IMR-90 (cell line): ENCODE results near the gene SLC37A1. TPM values are rescaled to one million over a fixed set of nuclear protein-coding genes. Genes with fewer than 3 reads are reported as not detected.

Experiments used
- ATAC-seq: fragments of 200-7000 bp; cut with Tn5 transposase; 2 replicates; pipeline ENCODE4 v1.9.1; 2020; ENCODE audit warnings: low read depth, mild to moderate bottlenecking, moderate library complexity
- BruUV-seq: library from RNA; stranded (reverse); fragments of 400-500 nt; replicated peaks from 2 replicates; lab custom pipeline; 2021; lab: Mats Ljungman, UMichigan
- CTCF ChIA-PET: fragments of 300-600 bp; formaldehyde crosslinking; extraction: SDS; loops from one replicate; lab custom pipeline; 2021; ENCODE audit warnings: antibody characterized with exemption; lab: Yijun Ruan, JAX
- POLR2A ChIA-PET: fragments of 300-600 bp; sonication (Branson Sonifier 250); formaldehyde crosslinking; loops from one replicate; lab custom pipeline; 2022; ENCODE audit warnings: antibody characterized with exemption; ENCODE audit not compliant: unreplicated experiment; lab: Charles Lee
- DNase-seq: peaks from one replicate; pipeline ENCODE4 v3.0.0; 2013
- H2AFZ ChIP-seq: replicated peaks from 2 replicates; pipeline ENCODE3; 2013; ENCODE audit warnings: low read length, mild to moderate bottlenecking; ENCODE audit not compliant: poor library complexity
- H2AK5ac ChIP-seq: 2 replicates; pipeline ENCODE4 v1.6.1; 2013; ENCODE audit warnings: low read depth, low read length, inconsistent platforms
- H2AK9ac ChIP-seq: replicated peaks from 2 replicates; pipeline ENCODE3; 2013; ENCODE audit warnings: mild to moderate bottlenecking, low read depth, low read length, moderate library complexity; ENCODE audit not compliant: poor library complexity
- H2BK120ac ChIP-seq: 2 replicates; pipeline ENCODE4 v1.6.1; 2013; ENCODE audit warnings: low read depth, low read length, inconsistent platforms
- H2BK15ac ChIP-seq: 3 replicates; pipeline ENCODE4 v1.6.1; 2013; ENCODE audit warnings: low read depth, low read length, inconsistent platforms
- H2BK20ac ChIP-seq: 2 replicates; pipeline ENCODE4 v1.6.1; 2013; ENCODE audit warnings: low read depth, mild to moderate bottlenecking, inconsistent platforms, low read length, moderate library complexity
- H2BK5ac ChIP-seq: 2 replicates; pipeline ENCODE4 v1.6.1; 2013; ENCODE audit warnings: mild to moderate bottlenecking, low read depth, low read length, inconsistent platforms; ENCODE audit not compliant: poor library complexity, severe bottlenecking
- H3K14ac ChIP-seq: replicated peaks from 2 replicates; pipeline ENCODE4 v1.6.1; 2013; ENCODE audit warnings: low read depth, low read length, inconsistent platforms
- H3K18ac ChIP-seq: 2 replicates; pipeline ENCODE4 v1.6.1; 2013; ENCODE audit warnings: low read depth, low read length, control low read depth
- H3K23ac ChIP-seq: 2 replicates; pipeline ENCODE4 v1.6.1; 2013; ENCODE audit warnings: low read depth, low read length, inconsistent platforms
- H3K27ac ChIP-seq: 2 replicates; pipeline ENCODE4 v1.5.1; 2013; ENCODE audit warnings: mild to moderate bottlenecking, control low read depth, low read length; ENCODE audit not compliant: insufficient read depth
- H3K27me3 ChIP-seq: 2 replicates; pipeline ENCODE4 v1.6.1; 2013; ENCODE audit warnings: low read length; ENCODE audit not compliant: control insufficient read depth, insufficient read depth
- H3K36me3 ChIP-seq: 2 replicates; pipeline ENCODE4 v1.6.1; 2013; ENCODE audit warnings: low read length, mixed read lengths; ENCODE audit not compliant: control insufficient read depth, insufficient read depth
- H3K4ac ChIP-seq: 2 replicates; pipeline ENCODE4 v1.6.1; 2013; ENCODE audit warnings: low read depth, low read length, inconsistent platforms
- H3K4me1 ChIP-seq: 2 replicates; pipeline ENCODE4 v1.6.1; 2013; ENCODE audit warnings: low read length, mixed read lengths; ENCODE audit not compliant: control insufficient read depth, insufficient read depth
- H3K4me2 ChIP-seq: 2 replicates; pipeline ENCODE4 v1.6.1; 2013; ENCODE audit warnings: low read depth, mild to moderate bottlenecking, control low read depth, low read length, moderate library complexity
- H3K4me3 ChIP-seq: 2 replicates; pipeline ENCODE4 v1.5.1; 2013; ENCODE audit warnings: low read depth, mild to moderate bottlenecking, control low read depth, low read length, moderate library complexity; ENCODE audit not compliant: insufficient read depth
- H3K56ac ChIP-seq: 2 replicates; pipeline ENCODE4 v1.6.1; 2013; ENCODE audit warnings: low read length, inconsistent platforms; ENCODE audit not compliant: insufficient read depth; ENCODE audit errors: extremely low read depth
- H3K79me1 ChIP-seq, 2 experiments: 2 replicates each; pipeline ENCODE4 v1.6.1; 2013; ENCODE audit warnings: low read length in 2 of 2, inconsistent platforms in 1 of 2, low read depth in 1 of 2
- H3K9ac ChIP-seq: 2 replicates; pipeline ENCODE4 v1.6.1; 2013; ENCODE audit warnings: low read depth, low read length, control low read depth
- H3K9me1 ChIP-seq: 2 replicates; pipeline ENCODE4 v1.6.1; 2013; ENCODE audit warnings: low read length, inconsistent platforms; ENCODE audit not compliant: insufficient read depth
- H3K9me3 ChIP-seq: 2 replicates; pipeline ENCODE4 v1.6.1; 2013; ENCODE audit warnings: low read length; ENCODE audit not compliant: control insufficient read depth, insufficient read depth
- H4K20me1 ChIP-seq: 2 replicates; pipeline ENCODE4 v1.6.1; 2013; ENCODE audit warnings: low read length, inconsistent platforms; ENCODE audit not compliant: insufficient read depth
- H4K5ac ChIP-seq: 2 replicates; pipeline ENCODE4 v1.6.1; 2013; ENCODE audit warnings: mild to moderate bottlenecking, low read depth, low read length, control low read depth
- H4K8ac ChIP-seq, 2 experiments: 2 replicates each; pipeline ENCODE4 v1.6.1; 2013; ENCODE audit warnings: low read depth in 2 of 2, low read length in 2 of 2, control low read depth in 1 of 2, inconsistent platforms in 1 of 2
- H4K91ac ChIP-seq: 2 replicates; pipeline ENCODE4 v1.6.1; 2013; ENCODE audit warnings: low read depth, low read length, inconsistent platforms; ENCODE audit not compliant: insufficient read depth
- CEBPB ChIP-seq: IDR thresholded peaks from 2 replicates; pipeline ENCODE4 v1.6.1; 2012; ENCODE audit warnings: low read depth, low read length, improper control_type of control experiment
- CHD1 ChIP-seq: IDR thresholded peaks from 2 replicates; pipeline ENCODE4 v1.6.1; 2012; ENCODE audit warnings: low read depth, low read length, improper control_type of control experiment
- FOS ChIP-seq: fragments of 150-350 bp; IDR thresholded peaks from 2 replicates; pipeline ENCODE4 v1.6.1; 2016; ENCODE audit warnings: low read depth, low read length
- MAFK ChIP-seq: IDR thresholded peaks from 2 replicates; pipeline ENCODE4 v1.6.1; 2012; ENCODE audit warnings: low read depth, low read length, improper control_type of control experiment
- NFE2L2 ChIP-seq: fragments of 150-350 bp; IDR thresholded peaks from 2 replicates; pipeline ENCODE4 v1.6.1; 2016; ENCODE audit warnings: low read depth, mild to moderate bottlenecking, low read length
- RCOR1 ChIP-seq: IDR thresholded peaks from 2 replicates; pipeline ENCODE4 v1.6.1; 2012; ENCODE audit warnings: mild to moderate bottlenecking, low read length, improper control_type of control experiment; ENCODE audit not compliant: insufficient replicate concordance
- WGBS, 2 experiments: methylation state at CpG; one replicate each; pipeline versions ENCODE4 v1.1.5 to v1.1.7; 2013; ENCODE audit warnings: missing lambda C conversion rate in 2 of 2; ENCODE audit not compliant: insufficient read length in 1 of 2; ENCODE audit errors: extremely low coverage in 2 of 2; 5-methylcytosine and 5-hydroxymethylcytosine counted together
- dilution Hi-C: fragments of 300-500 bp; cut with HindIII; formaldehyde crosslinking; loops from one replicate; pipeline ENCODE4 v1.14.3; 2018; ENCODE audit warnings: low sequenced_read_pairs; ENCODE audit not compliant: unreplicated experiment
- in situ Hi-C: fragments of 300-500 bp; cut with MboI; formaldehyde crosslinking; loops from 3 replicates; pipeline ENCODE4 v1.14.3; 2019; ENCODE audit warnings: low sequenced_read_pairs, inconsistent platforms, mixed read lengths
- intact Hi-C: fragments of 100-400 bp; cut with micrococcal nuclease; formaldehyde crosslinking; loops from 2 replicates; pipeline ENCODE4 v1.10.0; 2022
- polyA plus RNA-seq, 3 experiments: library from polyadenylated mRNA; depleted of rRNA; stranded (reverse); fragments of >200 nt; gene quantifications; 2 replicates each; pipeline ENCODE4 v1.2.3, GENCODE V29; 2012; ENCODE audit warnings: low replicate concordance in 1 of 3
- total RNA-seq: library from RNA; depleted of rRNA; stranded (reverse); fragments of >200 nt; gene quantifications from 2 replicates; pipeline ENCODE4 v1.2.3, GENCODE V29; 2012
- TF ChIP-seq, protein P1 (sequence below): conservative IDR thresholded peaks from 2 replicates; pipeline ENCODE4 v1.5.1; 2012; ENCODE audit warnings: mild to moderate bottlenecking, low read depth, low read length, improper control_type of control experiment
- TF ChIP-seq, protein P2 (sequence below): fragments of 150-350 bp; IDR thresholded peaks from 2 replicates; pipeline ENCODE4 v1.6.1; 2016; ENCODE audit warnings: low read depth, mild to moderate bottlenecking, low read length, moderate library complexity, borderline replicate concordance
- TF ChIP-seq, protein P3 (sequence below): fragments of 150-350 bp; IDR thresholded peaks from 2 replicates; pipeline ENCODE4 v1.6.1; 2017; ENCODE audit warnings: mild to moderate bottlenecking, antibody characterized with exemption, low read length, low read depth

Gene SLC37A1
- total and polyA plus RNA-seq, 2 of the 4 experiments (the other 2 are of a cell fraction): 0.36 to 0.48 TPM

DNA sequence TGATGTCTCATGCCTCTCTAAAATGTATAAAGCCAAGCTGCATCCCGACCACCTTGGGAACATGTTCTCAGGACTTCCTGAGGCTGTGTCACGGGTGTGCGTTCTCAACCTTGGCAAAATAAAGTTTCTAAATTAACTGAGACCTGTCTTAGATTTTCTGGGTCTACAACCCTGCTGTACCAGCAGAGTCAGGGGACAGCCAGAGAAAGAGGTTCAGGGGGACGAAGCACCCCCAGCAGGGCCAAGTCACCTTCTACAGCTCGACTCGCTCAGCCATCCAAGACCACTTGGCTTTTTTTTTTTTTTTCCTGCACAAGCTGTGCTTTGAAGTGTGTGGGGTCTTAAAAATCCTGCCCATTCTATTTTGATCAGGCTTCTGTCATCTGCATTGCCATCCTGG lies 111.3 kb downstream of the SLC37A1 start:
- Histone ChIP-seq H2BK5ac (no peak overlapping the region), H2AFZ (no peak overlapping the region), H4K5ac (no peak overlapping the region), H3K9ac (no peak overlapping the region), H3K9me1 (no peaks in the 10 kb centered on the region), H3K27me3 (peaks cover 40% of the 10 kb centered on the region), H3K9me3 (no peaks in the 10 kb centered on the region), H2AK9ac (no peak overlapping the region), H3K36me3 (no peaks in the 10 kb centered on the region), H3K4me1 (no peaks in the 10 kb centered on the region), H2AK5ac (no peak overlapping the region), H2BK20ac (no peak overlapping the region), H3K4me3 (no peak overlapping the region), H3K23ac (no peak overlapping the region), H3K79me1 (no peaks in the 10 kb centered on the region), H2BK120ac (no peak overlapping the region), H2BK15ac (no peak overlapping the region), H3K27ac (no peak overlapping the region), H3K18ac (no peak overlapping the region), H3K14ac (no peak overlapping the region), H4K20me1 (no peaks in the 10 kb centered on the region), H4K8ac (no peak overlapping the region), H3K4me2 (no peak overlapping the region), H3K56ac (no peak overlapping the region), H4K91ac (no peak overlapping the region), H3K4ac (no peak overlapping the region)
- no peak for DNase-seq
- no peak for TF ChIP-seq CHD1
- TF ChIP-seq, protein P1, sequence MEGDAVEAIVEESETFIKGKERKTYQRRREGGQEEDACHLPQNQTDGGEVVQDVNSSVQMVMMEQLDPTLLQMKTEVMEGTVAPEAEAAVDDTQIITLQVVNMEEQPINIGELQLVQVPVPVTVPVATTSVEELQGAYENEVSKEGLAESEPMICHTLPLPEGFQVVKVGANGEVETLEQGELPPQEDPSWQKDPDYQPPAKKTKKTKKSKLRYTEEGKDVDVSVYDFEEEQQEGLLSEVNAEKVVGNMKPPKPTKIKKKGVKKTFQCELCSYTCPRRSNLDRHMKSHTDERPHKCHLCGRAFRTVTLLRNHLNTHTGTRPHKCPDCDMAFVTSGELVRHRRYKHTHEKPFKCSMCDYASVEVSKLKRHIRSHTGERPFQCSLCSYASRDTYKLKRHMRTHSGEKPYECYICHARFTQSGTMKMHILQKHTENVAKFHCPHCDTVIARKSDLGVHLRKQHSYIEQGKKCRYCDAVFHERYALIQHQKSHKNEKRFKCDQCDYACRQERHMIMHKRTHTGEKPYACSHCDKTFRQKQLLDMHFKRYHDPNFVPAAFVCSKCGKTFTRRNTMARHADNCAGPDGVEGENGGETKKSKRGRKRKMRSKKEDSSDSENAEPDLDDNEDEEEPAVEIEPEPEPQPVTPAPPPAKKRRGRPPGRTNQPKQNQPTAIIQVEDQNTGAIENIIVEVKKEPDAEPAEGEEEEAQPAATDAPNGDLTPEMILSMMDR: no peak
- TF ChIP-seq, protein P2, sequence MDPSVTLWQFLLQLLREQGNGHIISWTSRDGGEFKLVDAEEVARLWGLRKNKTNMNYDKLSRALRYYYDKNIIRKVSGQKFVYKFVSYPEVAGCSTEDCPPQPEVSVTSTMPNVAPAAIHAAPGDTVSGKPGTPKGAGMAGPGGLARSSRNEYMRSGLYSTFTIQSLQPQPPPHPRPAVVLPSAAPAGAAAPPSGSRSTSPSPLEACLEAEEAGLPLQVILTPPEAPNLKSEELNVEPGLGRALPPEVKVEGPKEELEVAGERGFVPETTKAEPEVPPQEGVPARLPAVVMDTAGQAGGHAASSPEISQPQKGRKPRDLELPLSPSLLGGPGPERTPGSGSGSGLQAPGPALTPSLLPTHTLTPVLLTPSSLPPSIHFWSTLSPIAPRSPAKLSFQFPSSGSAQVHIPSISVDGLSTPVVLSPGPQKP: no peak
- TF ChIP-seq MAFK: no peak
- no peak for TF ChIP-seq NFE2L2
- no peak for TF ChIP-seq RCOR1
- TF ChIP-seq FOS: no peak
- TF ChIP-seq, protein P3, sequence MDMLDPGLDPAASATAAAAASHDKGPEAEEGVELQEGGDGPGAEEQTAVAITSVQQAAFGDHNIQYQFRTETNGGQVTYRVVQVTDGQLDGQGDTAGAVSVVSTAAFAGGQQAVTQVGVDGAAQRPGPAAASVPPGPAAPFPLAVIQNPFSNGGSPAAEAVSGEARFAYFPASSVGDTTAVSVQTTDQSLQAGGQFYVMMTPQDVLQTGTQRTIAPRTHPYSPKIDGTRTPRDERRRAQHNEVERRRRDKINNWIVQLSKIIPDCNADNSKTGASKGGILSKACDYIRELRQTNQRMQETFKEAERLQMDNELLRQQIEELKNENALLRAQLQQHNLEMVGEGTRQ: no peak
- TF ChIP-seq CEBPB: no peak
- in situ Hi-C loops: no loop called here
- intact Hi-C loops: no loop called here
- WGBS, 2 experiments: 76% methylated on average over 2 of the region's 6 CpGs; no CpG with 5 or more reads in 1 of the 2 experiments
- no TSS peak for BruUV-seq
- POLR2A ChIA-PET: no interaction called here
- dilution Hi-C loops: no loop called here
- CTCF ChIA-PET: no interaction called here
- no peak for ATAC-seq
